Smooth muscle cell (in vitro differentiated cells): ENCODE data around the gene C4orf50. TPM values are rescaled to one million over a fixed set of nuclear protein-coding genes. Genes with fewer than 3 reads are reported as not detected.

Experiments
- DNase-seq: peaks from one replicate; lab custom pipeline; 2025; ENCODE audit not compliant: unreplicated experiment; lab: John Stamatoyannopoulos, UW
- H2AFZ ChIP-seq: fragments of 200-600 bp; sonication (generic); 2 replicates; pipeline ENCODE4 v1.6.0; 2016; ENCODE audit warnings: antibody characterized with exemption, low read depth, mild to moderate bottlenecking
- H3F3A ChIP-seq: fragments of 200-600 bp; sonication (generic); 2 replicates; pipeline ENCODE4 v1.6.0; 2017; ENCODE audit warnings: antibody characterized with exemption, low read depth
- H3K27ac ChIP-seq: fragments of 200-600 bp; sonication (generic); 2 replicates; pipeline ENCODE4 v1.5.1; 2016; ENCODE audit warnings: low read depth, mild to moderate bottlenecking
- H3K27me3 ChIP-seq: fragments of 200-600 bp; sonication (generic); 2 replicates; pipeline ENCODE4 v1.6.1; 2016; ENCODE audit warnings: low read depth, mild to moderate bottlenecking
- H3K36me3 ChIP-seq: fragments of 200-600 bp; sonication (generic); 2 replicates; pipeline ENCODE4 v1.5.1; 2016; ENCODE audit warnings: low read depth
- H3K4me1 ChIP-seq: fragments of 200-600 bp; sonication (generic); 2 replicates; pipeline ENCODE4 v1.5.1; 2016; ENCODE audit warnings: low read depth
- H3K4me2 ChIP-seq: fragments of 200-600 bp; sonication (generic); 2 replicates; pipeline ENCODE4 v1.6.0; 2016; ENCODE audit warnings: mild to moderate bottlenecking
- H3K4me3 ChIP-seq: fragments of 200-600 bp; sonication (generic); 2 replicates; pipeline ENCODE4 v1.5.1; 2016; ENCODE audit warnings: mild to moderate bottlenecking
- H3K79me2 ChIP-seq: fragments of 200-600 bp; sonication (generic); 2 replicates; pipeline ENCODE4 v1.6.0; 2016; ENCODE audit warnings: low read depth, mild to moderate bottlenecking
- H3K9ac ChIP-seq: fragments of 200-600 bp; sonication (generic); 2 replicates; pipeline ENCODE4 v1.6.0; 2016; ENCODE audit warnings: low read depth
- H3K9me3 ChIP-seq: fragments of 200-600 bp; sonication (generic); replicated peaks from 2 replicates; pipeline ENCODE4 v1.5.1; 2016; ENCODE audit warnings: low read depth
- H4K20me1 ChIP-seq: fragments of 200-600 bp; sonication (generic); 2 replicates; pipeline ENCODE4 v1.6.0; 2016; ENCODE audit warnings: low read depth
- CTCF ChIP-seq: fragments of 200-600 bp; sonication (generic); IDR thresholded peaks from 2 replicates; pipeline ENCODE4 v1.5.1; 2017; ENCODE audit warnings: borderline replicate concordance, mild to moderate bottlenecking, antibody characterized with exemption; ENCODE audit not compliant: insufficient read depth, poor library complexity, severe bottlenecking
- WGBS: methylation state at CpG from one replicate; pipeline ENCODE4 v1.1.7; 2016; ENCODE audit warnings: low lambda C conversion rate; 5-methylcytosine and 5-hydroxymethylcytosine counted together
- polyA plus RNA-seq: library from polyadenylated mRNA; unstranded; fragments of >200 nt; fragmentation: Nextera tagmentation; extraction: Ambion mirVana; gene quantifications from 2 replicates; pipeline ENCODE4 v1.2.1, GENCODE V29; 2016
- total RNA-seq: library from RNA; depleted of rRNA; stranded (reverse); fragments of >200 nt; gene quantifications from 2 replicates; pipeline ENCODE4 v1.2.3, GENCODE V29; 2014

C4orf50 gene
- total and polyA plus RNA-seq, 2 experiments from 2014 or later = not detected

- no peaks in the 10 kb centered on the region for H3K79me2 ChIP-seq
- no peaks in the 10 kb centered on the region for H3F3A ChIP-seq
- no peaks in the 10 kb centered on the region for H3K9me3 ChIP-seq
- peaks cover 7% of the 10 kb centered on the region for H3K27me3 ChIP-seq
- no peak overlapping the region for H3K4me3 ChIP-seq
- H3K27ac ChIP-seq = no peak overlapping the region
- WGBS = 36% methylated on average over 22 of the region's 22 CpGs
- no peaks in the 10 kb centered on the region for H3K36me3 ChIP-seq
- peak overlapping the region; percentile 28 for H2AFZ ChIP-seq
- no peaks in the 10 kb centered on the region for H3K4me1 ChIP-seq
- TF ChIP-seq CTCF = peak; percentile 86
- no peak overlapping the region for H3K9ac ChIP-seq
- no peak for DNase-seq
- H4K20me1 ChIP-seq = no peaks in the 10 kb centered on the region
- no peak overlapping the region for H3K4me2 ChIP-seq
Observed at GRCh38 chr4:6019316-6020263, 1.4 kb upstream of the C4orf50 start.

DNA sequence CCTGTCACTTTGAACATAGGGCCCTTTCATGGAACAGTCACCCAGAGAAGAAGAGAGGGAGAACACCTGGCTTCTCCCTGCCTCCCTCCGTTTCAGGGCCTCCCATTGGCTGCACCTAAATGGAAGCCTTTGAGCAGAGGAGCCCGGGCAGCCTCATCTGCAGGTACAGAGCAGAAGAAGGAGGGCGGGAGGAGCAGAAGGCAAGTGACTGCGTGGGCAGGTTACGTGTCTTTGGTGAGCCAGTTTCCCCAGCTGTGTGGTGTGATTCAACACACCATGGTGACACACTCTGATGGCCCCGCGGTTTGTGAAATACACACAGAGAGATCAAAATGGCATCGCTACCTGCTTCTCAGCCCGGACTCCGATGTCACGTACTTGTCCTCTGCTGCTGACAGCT lies 431 bp downstream of the C4orf50 start:
- WGBS = 87% methylated on average over 11 of the region's 11 CpGs
- no peaks in the 10 kb centered on the region for H3K79me2 ChIP-seq
- H3K36me3 ChIP-seq = no peaks in the 10 kb centered on the region
- H3K9me3 ChIP-seq = no peaks in the 10 kb centered on the region
- no peak for TF ChIP-seq CTCF
- H3K9ac ChIP-seq = no peak overlapping the region
- H2AFZ ChIP-seq = no peak overlapping the region
- H3K4me2 ChIP-seq = no peak overlapping the region
- no peaks in the 10 kb centered on the region for H4K20me1 ChIP-seq
- H3K4me3 ChIP-seq = no peak overlapping the region
- no peak overlapping the region for H3K27ac ChIP-seq
- H3F3A ChIP-seq = no peaks in the 10 kb centered on the region
- DNase-seq = no peak
- no peaks in the 10 kb centered on the region for H3K4me1 ChIP-seq
- peaks cover 7% of the 10 kb centered on the region for H3K27me3 ChIP-seq

- no peak overlapping the region for H3K4me2 ChIP-seq
- H3K27ac ChIP-seq = no peak overlapping the region
- no peaks in the 10 kb centered on the region for H3K4me1 ChIP-seq
- no peaks in the 10 kb centered on the region for H3F3A ChIP-seq
- H3K9me3 ChIP-seq = no peaks in the 10 kb centered on the region
- DNase-seq = no peak
- H3K4me3 ChIP-seq = no peak overlapping the region
- no peak overlapping the region for H2AFZ ChIP-seq
- H3K27me3 ChIP-seq = peaks cover 7% of the 10 kb centered on the region
- WGBS = 82% methylated on average over 10 of the region's 10 CpGs
- no peak overlapping the region for H3K9ac ChIP-seq
- no peak for TF ChIP-seq CTCF
- H4K20me1 ChIP-seq = no peaks in the 10 kb centered on the region
- no peaks in the 10 kb centered on the region for H3K36me3 ChIP-seq
- no peaks in the 10 kb centered on the region for H3K79me2 ChIP-seq
Observed at GRCh38 chr4:6017030-6017429, 1.2 kb downstream of the C4orf50 start.
